ENCODE results near the gene MAGEA4.

DNA sequence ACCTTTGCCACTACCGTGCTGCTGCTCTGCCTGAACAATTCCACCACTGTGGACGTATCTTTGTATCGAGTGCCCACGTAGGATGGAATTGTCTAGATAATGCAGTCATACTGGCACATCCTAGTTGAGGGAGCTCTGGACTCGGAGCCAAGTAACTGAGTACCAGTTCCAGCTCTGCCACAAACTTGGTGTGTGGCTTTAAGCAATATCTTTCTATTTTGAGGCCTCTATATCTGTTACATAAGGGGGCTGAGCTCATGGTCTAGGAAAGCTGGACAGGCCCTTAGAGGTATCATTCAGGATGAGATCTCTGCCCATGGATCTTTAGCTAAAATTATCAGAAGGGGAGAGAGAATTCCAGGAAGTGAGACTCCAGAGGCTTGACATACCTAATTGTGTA is 49.3 kb downstream of the MAGEA4 start:
- TF ChIP-seq, protein P1, sequence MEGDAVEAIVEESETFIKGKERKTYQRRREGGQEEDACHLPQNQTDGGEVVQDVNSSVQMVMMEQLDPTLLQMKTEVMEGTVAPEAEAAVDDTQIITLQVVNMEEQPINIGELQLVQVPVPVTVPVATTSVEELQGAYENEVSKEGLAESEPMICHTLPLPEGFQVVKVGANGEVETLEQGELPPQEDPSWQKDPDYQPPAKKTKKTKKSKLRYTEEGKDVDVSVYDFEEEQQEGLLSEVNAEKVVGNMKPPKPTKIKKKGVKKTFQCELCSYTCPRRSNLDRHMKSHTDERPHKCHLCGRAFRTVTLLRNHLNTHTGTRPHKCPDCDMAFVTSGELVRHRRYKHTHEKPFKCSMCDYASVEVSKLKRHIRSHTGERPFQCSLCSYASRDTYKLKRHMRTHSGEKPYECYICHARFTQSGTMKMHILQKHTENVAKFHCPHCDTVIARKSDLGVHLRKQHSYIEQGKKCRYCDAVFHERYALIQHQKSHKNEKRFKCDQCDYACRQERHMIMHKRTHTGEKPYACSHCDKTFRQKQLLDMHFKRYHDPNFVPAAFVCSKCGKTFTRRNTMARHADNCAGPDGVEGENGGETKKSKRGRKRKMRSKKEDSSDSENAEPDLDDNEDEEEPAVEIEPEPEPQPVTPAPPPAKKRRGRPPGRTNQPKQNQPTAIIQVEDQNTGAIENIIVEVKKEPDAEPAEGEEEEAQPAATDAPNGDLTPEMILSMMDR (IDR thresholded peaks at IDR 0.05 in 8 of 11, conservative IDR thresholded peaks at IDR 0.05 in 3 of 11), result no peak
- no peak for TF ChIP-seq POLR2A (IDR thresholded peaks at IDR 0.05)
